IPS DF 4.7 (cell line): ENCODE results near the gene CDKN1B.

Experiments
- DNase-seq: peaks from one replicate; pipeline ENCODE4 v3.0.0-alpha.2; 2013; ENCODE audit warnings: low spot score; ENCODE audit errors: extremely low read depth

CDKN1B gene

DNA sequence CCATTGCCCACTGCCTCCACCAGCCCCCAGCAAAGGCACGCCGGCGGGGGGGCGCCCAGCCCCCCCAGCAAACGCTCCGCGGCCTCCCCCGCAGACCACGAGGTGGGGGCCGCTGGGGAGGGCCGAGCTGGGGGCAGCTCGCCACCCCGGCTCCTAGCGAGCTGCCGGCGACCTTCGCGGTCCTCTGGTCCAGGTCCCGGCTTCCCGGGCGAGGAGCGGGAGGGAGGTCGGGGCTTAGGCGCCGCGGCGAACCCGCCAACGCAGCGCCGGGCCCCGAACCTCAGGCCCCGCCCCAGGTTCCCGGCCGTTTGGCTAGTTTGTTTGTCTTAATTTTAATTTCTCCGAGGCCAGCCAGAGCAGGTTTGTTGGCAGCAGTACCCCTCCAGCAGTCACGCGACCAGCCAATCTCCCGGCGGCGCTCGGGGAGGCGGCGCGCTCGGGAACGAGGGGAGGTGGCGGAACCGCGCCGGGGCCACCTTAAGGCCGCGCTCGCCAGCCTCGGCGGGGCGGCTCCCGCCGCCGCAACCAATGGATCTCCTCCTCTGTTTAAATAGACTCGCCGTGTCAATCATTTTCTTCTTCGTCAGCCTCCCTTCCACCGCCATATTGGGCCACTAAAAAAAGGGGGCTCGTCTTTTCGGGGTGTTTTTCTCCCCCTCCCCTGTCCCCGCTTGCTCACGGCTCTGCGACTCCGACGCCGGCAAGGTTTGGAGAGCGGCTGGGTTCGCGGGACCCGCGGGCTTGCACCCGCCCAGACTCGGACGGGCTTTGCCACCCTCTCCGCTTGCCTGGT, at the start of gene CDKN1B:
CDKN1B (plus strand) TSS at position 576 of the 793 bp plus-strand sequence. CDS start 472 bp downstream, outside the sequence.
- DNase-seq: no peak

DNA sequence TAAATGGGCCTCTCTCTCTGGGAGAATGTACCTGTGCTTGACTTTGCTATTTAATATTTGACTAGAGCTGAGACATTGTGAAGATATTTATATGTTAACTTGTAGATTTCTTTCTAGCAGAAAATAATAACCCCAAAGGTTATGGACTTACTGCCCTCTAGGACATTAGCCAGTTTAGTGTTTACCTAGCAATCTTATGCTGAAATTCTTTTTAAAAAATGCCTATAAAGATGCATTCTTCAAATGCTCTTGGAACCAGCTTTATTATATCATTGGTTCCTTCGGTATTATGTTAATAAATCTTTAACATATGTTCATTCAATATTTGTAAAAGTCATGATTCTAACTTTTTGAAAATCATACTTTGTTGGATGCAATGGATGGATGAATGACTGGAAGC, 49.2 kb upstream of the CDKN1B start:
- DNase-seq: no peak

DNA sequence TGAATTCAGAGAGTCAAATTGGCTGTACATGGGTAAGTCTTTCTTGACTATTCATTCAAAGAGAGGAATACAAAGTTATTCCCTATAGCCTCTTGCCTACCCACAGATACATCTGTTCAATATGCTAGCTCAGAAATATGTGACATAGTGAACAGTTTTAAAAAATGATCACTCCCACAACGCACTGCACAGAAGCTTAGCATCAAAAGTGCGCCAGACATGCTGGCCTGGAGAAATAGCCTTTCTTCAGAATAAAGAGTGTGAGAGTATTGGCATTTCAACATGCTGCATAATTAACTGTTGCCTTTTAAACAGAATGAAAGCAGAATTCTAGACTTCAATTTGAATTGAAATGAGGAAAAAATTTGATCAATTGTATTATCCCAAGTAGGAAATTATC, 48.1 kb upstream of the CDKN1B start:
- DNase-seq: no peak

DNA sequence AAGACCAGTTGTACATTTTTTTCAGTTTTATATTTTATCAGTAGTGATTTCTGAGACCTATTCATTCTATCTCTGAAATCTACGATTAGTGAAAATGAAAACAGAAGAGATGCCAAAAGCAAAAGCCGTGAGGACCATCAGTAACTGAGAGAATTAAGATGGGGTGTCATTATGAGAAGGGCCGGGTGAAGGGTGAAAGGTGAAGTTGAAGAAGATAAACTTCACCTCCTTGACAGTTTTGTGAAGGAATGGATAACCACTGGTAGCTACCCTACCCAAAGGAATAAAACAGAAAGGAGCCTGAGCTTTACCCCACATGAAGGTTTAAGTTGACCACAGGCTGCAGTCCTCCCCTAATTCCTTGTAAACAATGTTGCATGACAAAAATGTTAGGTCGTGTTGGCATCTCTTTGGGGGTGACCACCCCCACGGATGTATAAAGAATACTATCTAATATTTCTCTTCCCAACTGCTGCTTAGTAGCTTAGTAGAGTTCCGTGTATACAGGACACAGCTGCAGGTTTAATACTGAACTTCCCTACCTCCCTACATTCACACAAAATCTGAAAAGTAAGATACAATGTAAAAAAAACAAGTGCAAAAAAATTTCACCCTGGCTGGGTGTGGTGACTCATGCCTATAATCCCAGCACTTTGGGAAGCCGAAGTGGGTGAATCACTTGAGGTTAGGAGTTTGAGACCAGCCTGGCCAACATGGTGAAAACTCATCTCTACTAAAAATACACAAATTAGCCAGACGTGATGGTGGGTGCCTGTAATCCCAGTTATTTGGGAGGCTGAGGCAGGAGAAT, 45.1 kb upstream of the CDKN1B start:
- DNase-seq: no peak

DNA sequence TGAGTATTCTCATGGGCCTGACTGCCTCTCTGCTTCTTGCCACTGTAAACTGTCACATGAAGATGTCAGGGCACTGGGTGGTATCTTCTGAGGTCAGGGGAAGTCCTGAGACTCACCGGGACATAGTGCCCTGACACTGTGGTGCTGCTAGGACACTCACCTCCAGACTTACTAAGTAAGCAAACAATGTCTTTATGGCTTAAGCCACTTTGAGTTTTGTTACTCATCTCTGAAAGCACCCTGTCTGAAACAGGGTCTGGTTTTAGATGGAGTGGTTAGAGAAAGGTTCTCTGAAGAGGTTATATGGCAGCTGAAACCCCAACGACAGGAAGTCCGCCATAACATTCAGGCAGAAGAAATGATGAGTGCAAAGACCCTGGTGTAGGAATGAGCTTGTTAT, 43.9 kb upstream of the CDKN1B start:
- no peak for DNase-seq

DNA sequence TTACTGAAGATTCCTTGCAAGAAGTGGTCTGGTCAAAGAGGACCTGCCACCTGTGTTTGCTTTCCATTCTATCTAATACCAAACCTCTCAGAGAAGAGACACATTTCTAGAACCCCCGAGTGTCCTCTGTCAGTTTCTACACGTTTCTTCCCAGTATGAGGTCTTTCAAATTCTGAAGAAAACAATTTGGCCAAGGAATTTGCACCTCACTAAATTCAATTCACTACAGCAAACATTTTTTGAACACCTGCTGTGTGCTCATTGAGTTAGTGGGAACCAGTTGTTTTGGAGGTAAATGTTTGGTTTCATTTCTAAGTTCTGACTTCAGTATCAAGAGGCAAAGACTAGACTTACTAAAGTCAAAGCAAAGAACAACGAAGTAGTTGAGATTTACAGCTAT, 40.6 kb upstream of the CDKN1B start:
- DNase-seq: no peak

DNA sequence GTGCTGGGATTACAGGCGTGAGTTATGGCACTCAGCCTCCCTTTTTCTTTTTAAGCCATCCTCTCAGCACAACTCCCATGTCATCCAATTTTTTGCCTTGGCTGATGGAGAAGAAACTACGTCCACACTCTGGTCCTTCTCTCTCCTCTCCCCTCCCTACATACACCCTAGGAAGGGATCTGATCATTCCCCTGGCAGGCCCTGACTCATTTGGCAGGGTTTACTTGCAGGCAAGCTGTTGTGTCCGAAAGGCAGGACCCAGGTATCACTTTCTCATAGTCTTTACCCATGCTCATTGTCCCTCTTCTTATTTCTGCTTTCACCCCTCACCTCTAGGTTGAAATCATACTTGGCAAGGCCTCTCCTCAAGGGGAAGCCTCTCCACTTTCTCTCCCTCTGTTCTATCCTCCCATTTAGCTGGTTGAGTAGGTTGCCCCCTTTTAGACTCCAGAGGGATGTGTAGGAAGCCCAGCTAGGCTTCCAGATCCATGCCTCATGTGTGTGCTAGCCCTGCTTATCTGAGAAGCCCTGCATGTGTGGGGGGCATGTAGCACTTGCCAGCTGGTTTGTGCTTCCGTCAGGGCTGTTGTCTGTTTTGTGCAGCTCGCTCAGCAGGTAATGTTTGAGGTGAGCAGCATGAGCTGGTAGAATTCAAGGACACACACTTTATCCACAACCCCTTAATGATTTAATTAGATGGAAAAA, 36.0 kb upstream of the CDKN1B start:
- DNase-seq: no peak

DNA sequence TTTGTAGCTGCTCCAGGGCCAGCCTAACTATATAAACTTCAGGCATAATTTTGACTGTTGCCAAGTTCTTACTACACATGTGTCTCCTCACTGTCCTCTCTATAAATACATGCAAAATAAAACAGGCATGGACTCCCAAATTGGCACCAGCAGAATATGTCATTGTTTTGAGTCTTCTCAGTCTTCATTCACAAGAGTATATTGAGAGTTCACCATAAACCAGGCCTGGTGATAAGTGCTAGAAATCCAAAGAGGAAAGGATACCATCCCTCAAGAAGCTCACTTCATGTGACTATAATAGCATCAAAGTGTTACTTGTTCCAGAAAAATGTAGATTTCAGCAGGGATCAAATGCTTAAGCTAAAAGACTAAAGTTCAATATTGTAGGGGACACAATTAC, 34.9 kb upstream of the CDKN1B start:
- DNase-seq: no peak

DNA sequence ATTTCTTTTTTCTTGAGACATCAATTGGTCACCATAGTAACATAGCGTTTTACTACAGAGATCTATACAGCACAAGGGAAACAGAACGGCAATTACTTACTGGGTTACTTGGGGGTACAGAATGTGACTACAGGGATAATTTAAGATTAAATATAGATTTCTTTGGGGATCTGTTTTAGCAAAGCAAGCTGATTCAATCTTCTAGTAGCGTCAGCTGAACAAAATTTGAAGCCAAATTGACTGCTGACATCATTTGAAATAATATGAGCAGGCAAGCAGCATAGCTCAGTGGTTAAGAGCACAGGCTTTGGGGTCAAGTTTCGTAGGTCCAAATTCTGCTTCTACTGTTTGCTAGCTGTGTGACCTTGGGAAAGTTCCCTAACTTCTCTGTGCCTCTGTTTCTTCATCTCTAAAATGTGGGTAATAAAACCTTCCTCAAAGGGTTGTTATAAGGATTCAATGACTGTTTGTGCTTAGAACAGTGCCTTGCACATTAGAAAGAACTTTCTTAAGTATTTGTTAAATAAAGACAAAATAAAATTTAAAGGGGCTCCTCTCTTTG, 34.0 kb upstream of the CDKN1B start:
- no peak for DNase-seq

DNA sequence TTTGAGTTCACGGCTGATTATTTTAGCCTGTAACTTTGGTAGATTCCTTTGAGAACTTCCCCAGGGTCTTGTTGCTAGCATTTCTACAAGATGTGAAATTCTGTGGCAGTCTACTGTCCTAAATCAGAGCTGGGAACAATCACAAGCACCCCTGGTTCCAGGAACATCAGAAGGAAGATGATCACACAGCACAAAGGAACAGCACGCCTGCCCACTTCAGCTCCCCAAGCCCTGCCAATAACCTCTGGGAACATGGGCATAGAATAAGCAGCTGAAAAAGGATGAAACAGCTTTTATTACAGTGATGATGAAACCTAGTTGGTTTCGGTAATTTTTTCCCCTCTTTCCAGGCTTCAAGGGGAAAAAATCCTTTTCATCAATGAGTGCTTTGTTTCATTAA, 33.4 kb upstream of the CDKN1B start:
- DNase-seq: no peak

DNA sequence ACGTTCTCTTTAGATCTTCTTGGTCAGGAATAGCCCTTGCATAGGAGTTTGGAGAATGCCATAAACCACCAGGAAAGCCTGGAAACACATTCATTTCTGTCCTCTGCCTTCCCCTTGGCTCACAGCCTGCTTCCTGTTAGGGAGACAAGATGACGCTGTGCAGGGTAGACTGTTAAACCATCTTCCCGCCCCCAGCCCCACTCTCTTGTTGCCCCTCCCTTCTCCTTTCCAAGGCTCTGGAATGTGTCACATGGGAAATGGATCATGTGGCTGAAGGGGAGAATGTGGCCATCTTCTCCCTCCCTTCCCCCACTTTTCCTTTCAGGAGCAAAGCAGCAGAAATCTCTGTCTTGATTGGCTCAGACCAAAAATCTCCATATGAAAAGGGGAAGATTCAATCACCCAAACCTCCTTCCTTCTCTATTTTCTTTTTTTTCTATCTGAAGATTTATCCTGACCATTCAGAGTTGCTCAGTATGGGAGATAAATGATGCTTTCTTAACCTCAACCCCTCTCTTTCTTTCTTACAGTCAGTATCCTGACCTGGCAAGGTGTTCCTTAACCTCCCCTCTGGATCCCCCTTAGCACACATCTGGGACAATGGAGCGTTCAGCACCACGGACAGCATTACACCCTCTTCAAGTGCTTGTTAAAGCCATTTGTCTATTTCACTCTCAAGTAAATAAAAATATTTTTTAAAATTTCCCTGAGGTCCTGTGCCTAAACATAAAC, 32.6 kb upstream of the CDKN1B start:
- peak; percentile 99 for DNase-seq

DNA sequence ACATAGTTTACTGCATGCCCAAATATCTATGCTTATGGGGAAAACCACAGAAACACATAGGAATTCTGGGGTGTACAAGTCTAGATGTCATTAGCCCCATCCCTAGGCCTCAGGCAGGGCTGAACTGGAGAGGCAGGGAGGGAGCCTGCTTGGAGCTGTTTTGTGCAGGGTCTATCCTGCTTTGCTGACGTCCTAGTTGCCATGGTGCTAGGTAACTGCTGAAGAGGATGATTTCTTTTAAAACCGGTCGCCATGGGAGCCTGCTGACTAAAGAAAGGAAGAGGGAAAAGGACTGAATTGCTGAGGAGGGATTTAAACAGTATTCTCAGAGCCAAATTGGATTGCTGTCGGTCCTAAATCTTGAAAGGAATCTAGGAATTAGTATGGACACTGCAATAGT, 31.9 kb upstream of the CDKN1B start:
- no peak for DNase-seq

DNA sequence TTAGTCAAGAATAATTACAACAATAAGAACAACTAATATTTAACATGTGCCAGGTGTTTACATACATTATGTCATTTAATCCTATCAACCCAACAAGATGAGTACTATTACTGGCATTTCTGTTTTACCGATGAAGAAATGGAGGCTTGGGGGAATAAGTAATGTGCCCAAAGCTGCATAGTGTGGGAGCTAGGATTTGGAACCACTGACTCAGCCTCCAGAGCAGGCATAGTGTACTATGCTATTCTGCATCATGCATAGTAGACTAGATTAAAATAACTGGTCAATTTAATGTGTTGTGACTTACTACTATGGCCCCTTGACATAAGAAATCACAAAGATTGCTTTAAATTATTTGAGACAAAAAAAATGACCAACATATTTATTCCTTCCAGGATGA, 30.7 kb upstream of the CDKN1B start:
- DNase-seq: no peak

DNA sequence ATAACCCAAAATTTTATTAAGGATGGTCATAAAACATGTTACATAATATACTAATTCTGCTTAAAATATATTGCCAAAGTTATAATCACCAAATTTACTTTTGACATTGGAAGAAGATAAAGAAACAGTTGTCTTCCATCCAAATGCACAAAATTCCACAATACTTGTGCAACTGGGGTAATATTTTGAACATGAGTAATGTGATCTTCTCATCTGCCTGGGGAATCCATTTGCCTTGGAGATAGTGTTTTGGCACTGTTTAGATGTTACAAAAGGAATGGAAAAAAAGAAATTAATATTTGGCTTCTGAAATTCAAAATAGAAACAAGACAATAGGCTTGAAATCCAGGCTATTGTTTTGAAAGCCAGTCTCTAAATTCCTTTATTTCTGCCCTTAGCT, 30.2 kb upstream of the CDKN1B start:
- no peak for DNase-seq

DNA sequence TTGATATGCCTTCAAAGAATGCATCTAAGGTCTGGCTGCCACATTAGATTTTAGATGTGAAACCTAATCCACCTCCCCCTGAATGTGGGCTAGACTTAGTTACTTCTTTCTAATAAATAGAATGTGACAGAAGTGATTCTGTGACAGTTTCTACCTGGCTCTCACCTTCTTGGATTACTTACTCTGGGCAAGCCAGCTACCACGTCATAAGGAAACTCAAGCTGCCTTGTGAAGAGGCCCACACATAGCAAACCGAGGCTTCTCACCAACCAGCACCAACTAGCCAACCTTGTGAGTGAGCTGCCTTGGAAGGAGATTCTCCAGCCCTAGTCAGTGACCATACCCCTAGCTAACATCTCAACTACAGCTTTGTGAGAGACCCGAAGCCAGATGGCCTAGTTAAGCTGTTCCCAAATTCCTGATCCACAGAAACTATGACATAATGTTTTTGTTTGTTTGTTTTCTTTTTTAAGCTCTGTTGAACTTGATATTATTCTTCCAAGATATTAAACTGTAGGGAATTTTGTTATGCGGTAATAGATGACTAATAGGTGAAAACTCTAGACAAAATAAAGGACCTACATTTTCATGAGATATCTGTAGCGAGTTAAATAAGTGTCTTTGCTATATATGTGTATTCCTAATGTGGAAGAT, 27.4 kb upstream of the CDKN1B start:
- no peak for DNase-seq

DNA sequence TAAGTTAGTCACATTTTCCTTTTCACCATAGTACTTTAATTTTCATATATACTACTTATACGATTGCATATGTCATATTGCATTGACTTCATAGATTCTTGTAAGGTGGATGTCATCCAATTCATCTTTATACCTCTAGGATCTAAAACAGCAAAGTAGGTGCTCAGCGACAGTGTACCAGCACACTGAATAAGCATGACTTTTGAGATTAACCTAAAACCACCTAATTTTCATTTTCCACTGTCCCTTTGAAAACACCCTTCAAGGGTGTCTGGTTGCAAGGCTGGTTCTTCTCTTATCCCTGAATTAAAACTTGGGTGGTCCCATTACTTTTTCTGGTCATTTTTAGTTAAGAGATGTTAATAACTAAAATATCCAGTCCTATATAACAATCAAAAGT, 25.6 kb upstream of the CDKN1B start:
- no peak for DNase-seq

DNA sequence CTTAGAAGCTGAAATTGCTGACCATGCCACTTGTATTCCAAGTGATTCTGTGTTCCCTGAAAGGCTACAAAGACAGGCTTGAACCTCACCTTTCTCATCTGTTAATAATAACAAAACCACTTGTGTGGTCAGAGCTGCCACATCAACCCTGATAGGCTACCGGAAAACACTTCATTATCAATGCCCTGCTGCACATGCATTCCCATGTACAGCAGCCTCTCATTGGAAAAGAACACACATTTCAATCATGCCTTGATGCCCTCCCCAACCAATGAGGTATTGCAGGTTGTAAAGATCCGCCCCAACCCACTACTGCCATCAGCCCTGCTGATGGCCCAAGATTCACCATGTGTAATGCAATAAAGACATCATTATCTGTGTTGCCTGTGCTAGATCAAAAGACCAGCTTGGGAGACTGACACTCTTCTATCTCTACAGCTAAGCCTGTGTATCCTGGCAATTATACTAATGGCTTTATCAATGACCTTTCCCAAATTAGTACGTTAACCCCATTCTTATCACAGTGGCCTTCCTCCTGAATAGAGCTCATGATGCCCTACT, 24.0 kb upstream of the CDKN1B start:
- no peak for DNase-seq

DNA sequence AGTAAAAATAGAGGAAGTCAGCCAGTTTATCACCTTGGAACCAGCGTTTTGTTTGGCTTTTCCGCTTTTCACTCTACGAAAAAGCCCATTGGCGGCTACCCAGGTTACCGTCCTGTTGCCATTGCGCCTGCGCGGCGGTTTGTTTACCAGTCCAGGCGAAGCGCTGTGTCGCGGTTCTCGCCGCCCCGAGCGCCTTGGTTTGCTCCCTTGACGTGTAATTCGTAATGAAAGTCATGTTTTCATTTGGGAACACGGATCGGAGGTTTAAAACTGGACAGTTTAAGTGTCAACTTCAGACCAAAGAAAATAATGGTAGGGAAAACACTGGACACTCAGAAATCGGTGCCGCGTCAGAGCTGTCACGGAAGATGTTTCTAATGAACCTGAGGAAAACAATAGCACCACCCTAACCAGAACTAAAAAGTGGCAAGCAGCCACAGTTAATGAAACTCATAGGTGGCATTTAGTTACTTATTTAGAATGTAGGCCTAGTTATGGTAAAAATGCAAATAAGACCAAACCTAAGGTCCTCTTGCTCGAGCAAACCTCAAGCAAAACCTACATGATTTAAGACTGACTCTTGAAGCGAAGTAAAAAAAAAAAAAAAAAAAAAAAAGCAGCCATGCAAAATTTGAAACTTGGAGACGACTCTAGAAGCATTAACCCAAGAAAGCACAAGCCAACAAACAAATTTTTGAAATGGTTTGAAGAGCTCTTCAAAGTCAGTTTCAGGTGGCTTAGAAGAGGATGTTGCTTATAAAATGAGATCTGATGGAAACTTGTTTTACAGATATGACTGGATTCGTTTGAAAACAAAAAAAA, 20.4 kb upstream of the CDKN1B start:
- DNase-seq: no peak

DNA sequence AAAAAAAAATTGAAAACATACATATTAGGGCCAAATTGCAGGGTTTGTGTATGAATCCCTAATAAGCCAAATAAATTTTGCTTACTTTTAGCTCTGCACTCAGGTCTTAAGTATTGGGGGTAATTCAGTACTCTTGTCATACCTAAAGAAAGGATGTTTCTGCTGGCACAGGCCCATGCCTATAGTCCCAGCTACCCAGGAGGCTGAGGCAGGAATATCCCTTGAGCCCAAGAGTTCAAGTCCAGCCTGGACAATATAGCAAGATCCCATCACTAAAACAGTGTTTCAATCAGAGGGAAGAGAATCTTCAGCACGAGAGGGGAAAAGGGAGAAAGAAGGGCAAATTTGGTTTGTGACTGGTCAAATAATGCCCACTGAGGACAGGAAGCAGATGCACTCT, 17.8 kb upstream of the CDKN1B start:
- no peak for DNase-seq
